GM12878 (cell line): ENCODE results near the gene CREB5. TPM values are rescaled to one million over a fixed set of nuclear protein-coding genes. Genes with fewer than 3 reads are reported as not detected.

Experiments
- BCL11A ChIP-seq: IDR thresholded peaks from 2 replicates; pipeline ENCODE4 v1.6.1; 2011; ENCODE audit warnings: low read depth, low read length
- BHLHE40 ChIP-seq, 2 experiments: fragments of 450-650 bp in 1 of 2; IDR thresholded peaks; 2 replicates each; pipeline ENCODE4 v1.6.1; 2011 to 2017; ENCODE audit warnings: low read depth in 2 of 2, borderline replicate concordance in 1 of 2, improper control_type of control experiment in 1 of 2, low read length in 1 of 2, mild to moderate bottlenecking in 1 of 2
- DPF2 ChIP-seq: fragments of 450-650 bp; IDR thresholded peaks from 2 replicates; pipeline ENCODE4 v1.6.1; 2017; ENCODE audit warnings: mild to moderate bottlenecking
- E4F1 ChIP-seq: fragments of 450-650 bp; IDR thresholded peaks from 2 replicates; pipeline ENCODE4 v1.6.1; 2018; ENCODE audit warnings: borderline replicate concordance, mild to moderate bottlenecking; ENCODE audit not compliant: partially characterized antibody
- FOXM1 ChIP-seq: IDR thresholded peaks from 2 replicates; pipeline ENCODE4 v1.6.1; 2012; ENCODE audit warnings: low read depth, mild to moderate bottlenecking, inconsistent platforms, low read length, moderate library complexity
- IKZF1 ChIP-seq: fragments of 450-650 bp; conservative IDR thresholded peaks from 2 replicates; pipeline ENCODE4 v1.6.1; 2017; ENCODE audit warnings: antibody characterized with exemption, mild to moderate bottlenecking
- IKZF2 ChIP-seq, 2 experiments: fragments of 450-650 bp; IDR thresholded peaks; 2 replicates each; pipeline ENCODE4 v1.6.1; 2017; ENCODE audit warnings: mild to moderate bottlenecking in 2 of 2, moderate library complexity in 2 of 2
- IRF5 ChIP-seq: fragments of 450-650 bp; IDR thresholded peaks from 2 replicates; pipeline ENCODE4 v1.6.1; 2017; ENCODE audit warnings: borderline replicate concordance
- KAT2A ChIP-seq: conservative IDR thresholded peaks from 2 replicates; pipeline ENCODE4 v1.6.1; 2011; ENCODE audit warnings: low read depth, low read length; ENCODE audit not compliant: control insufficient read depth
- KDM1A ChIP-seq: fragments of 200-600 bp; sonication (generic); IDR thresholded peaks from 2 replicates; pipeline ENCODE4 v1.6.1; 2016; ENCODE audit warnings: borderline replicate concordance
- MYB ChIP-seq: fragments of 150-350 bp; IDR thresholded peaks from 2 replicates; pipeline ENCODE4 v1.6.1; 2014; ENCODE audit warnings: mild to moderate bottlenecking, low read depth, low read length, borderline replicate concordance
- SREBF2 ChIP-seq: IDR thresholded peaks from 2 replicates; pipeline ENCODE4 v1.6.1; 2012; ENCODE audit warnings: mild to moderate bottlenecking, low read length
- ZNF274 ChIP-seq: IDR thresholded peaks from one replicate; pipeline ENCODE4 v1.8.0; 2011; ENCODE audit not compliant: insufficient read length, insufficient read depth
- polyA plus RNA-seq, 11 experiments: library from polyadenylated mRNA; depleted of rRNA in 4 of 11; unstranded in 6 of 11; stranded (reverse) in 5 of 11; fragments of >200 nt; fragmentation: Nextera tagmentation in 4 of 11; fragmentation: Illumina TruSeq in 1 of 11; extraction: Ambion mirVana in 4 of 11; extraction: Trizol in 1 of 11; gene quantifications; 1 replicate in 1 of 11; 2 replicates in 10 of 11; pipeline versions ENCODE4 v1.2.1 to v1.2.3, GENCODE V29; 2011 to 2016; ENCODE audit warnings: inconsistent platforms in 2 of 11, missing spikeins in 2 of 11, low read depth in 1 of 11
- total RNA-seq, 4 experiments: library from RNA; depleted of rRNA in 3 of 4; stranded (reverse); fragments of >200 nt in 3 of 4; fragmentation: Illumina TruSeq in 1 of 4; extraction: Trizol in 1 of 4; gene quantifications; 2 replicates each; pipeline versions ENCODE4 v1.2.1 to v1.2.3, GENCODE V29; 2013 to 2021
- TF ChIP-seq, protein P1 (sequence below): IDR thresholded peaks from 2 replicates; pipeline ENCODE4 v1.6.1; 2012; ENCODE audit warnings: low read depth, low read length, improper control_type of control experiment
- TF ChIP-seq, protein P2 (sequence below): fragments of 450-650 bp; IDR thresholded peaks from 2 replicates; pipeline ENCODE4 v1.6.1; 2016; ENCODE audit warnings: mild to moderate bottlenecking

CREB5 gene
- total and polyA plus RNA-seq, 10 of the 15 experiments (the other 5 are each of a cell fraction or from before 2014, with no cell fraction given) = 12.9 to 74.1 (median 53.0) TPM

- TF ChIP-seq MYB (no peak), SREBF2 (no peak), IRF5 (no peak), DPF2 (peak; percentile 53; the same call in 1 of the 2 replicates), BCL11A (no peak), E4F1 (no peak), IKZF1 (peak; percentile 68), KAT2A (no peak), IKZF2 (IDR thresholded peaks at IDR 0.05) (peak; percentile 83 to 86), BHLHE40 (IDR thresholded peaks at IDR 0.05; ENCODE audit: borderline replicate concordance in 1 of 2, low read depth in 2 of 2, low read length in 1 of 2) (no peak), ZNF274 (no peak), KDM1A (no peak), FOXM1 (no peak)
- TF ChIP-seq, protein P1, sequence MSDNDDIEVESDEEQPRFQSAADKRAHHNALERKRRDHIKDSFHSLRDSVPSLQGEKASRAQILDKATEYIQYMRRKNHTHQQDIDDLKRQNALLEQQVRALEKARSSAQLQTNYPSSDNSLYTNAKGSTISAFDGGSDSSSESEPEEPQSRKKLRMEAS = no peak
- TF ChIP-seq, protein P2, sequence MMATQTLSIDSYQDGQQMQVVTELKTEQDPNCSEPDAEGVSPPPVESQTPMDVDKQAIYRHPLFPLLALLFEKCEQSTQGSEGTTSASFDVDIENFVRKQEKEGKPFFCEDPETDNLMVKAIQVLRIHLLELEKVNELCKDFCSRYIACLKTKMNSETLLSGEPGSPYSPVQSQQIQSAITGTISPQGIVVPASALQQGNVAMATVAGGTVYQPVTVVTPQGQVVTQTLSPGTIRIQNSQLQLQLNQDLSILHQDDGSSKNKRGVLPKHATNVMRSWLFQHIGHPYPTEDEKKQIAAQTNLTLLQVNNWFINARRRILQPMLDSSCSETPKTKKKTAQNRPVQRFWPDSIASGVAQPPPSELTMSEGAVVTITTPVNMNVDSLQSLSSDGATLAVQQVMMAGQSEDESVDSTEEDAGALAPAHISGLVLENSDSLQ = no peak
- TF ChIP-seq, all 136 proteins: peak for 7
Observed at GRCh38 chr7:28608237-28608656, 195.9 kb downstream of the CREB5 start (continued).
